GM10847 (cell line): ENCODE results near the gene PHGDH.

Experiments
- POLR2A ChIP-seq: IDR thresholded peaks from 2 replicates; pipeline ENCODE4 v1.6.1; 2011; ENCODE audit not compliant: insufficient read length; ENCODE audit errors: extremely low read depth

The PHGDH gene

GRCh38 chr1:119683893-119684292 is 27.8 kb upstream of the PHGDH start:
- TF ChIP-seq POLR2A: no peak

DNA sequence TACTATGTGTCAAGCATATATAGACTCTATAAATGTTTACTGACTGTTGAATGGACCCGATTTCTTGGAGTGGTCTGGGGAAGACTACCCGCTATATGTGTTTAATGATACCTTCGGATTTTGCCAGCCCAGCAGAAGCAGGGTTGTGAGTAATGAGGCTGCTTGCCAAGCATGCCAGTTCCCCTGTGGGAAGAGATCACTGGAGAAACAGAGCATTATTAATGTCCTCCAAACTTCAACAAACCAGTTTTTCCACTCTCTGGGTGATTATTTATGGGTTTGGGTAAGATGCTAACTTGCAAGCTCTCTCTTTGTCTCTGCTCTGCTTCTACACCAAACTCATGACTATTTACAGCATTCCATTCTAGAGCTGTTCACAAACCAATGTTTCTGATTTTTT is 25.1 kb upstream of the PHGDH start:
- no peak for TF ChIP-seq POLR2A

GRCh38 chr1:119687434-119688079 is 24.2 kb upstream of the PHGDH start:
- no peak for TF ChIP-seq POLR2A

GRCh38 chr1:119688810-119689209 is 22.9 kb upstream of the PHGDH start:
- TF ChIP-seq POLR2A: no peak

DNA sequence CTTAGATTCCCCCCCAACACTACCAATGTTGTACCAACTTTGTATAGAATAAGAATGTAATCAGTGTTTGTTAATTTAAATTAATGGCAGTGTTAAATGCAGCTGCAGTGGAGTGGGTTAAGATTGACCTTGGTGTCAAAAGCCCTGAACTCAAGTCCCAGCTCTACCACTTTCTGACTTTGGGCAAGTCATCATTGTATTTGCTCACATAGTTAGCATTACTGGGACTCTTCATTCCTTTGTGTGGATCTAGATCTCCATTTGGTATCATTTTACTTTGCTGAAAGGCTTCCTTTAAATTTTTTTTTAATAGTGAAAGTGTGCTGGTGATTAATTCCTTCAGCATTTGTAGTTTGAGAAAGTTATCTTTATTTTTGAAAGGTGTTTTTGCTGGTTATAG is 22.2 kb upstream of the PHGDH start:
- TF ChIP-seq POLR2A: no peak

DNA sequence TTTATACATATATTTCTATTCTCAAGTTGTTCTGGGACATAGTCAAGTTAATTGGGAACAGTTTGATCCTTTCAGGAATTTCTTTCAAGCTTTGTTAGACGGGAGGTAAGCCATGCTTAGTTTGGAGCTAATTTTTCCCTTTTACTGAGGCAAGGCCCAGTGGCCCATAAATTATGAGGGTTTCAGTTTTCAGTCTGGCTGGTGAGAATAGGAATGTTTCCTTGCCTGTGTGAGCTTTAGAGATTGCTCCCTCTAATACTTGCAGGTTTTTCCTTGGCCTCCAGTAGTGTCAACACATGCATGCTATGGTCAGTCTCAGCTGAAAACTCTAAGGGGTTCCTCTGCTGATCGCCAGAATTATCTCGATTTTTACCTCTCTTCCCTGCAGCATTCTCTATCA is 14.1 kb upstream of the PHGDH start:
- TF ChIP-seq POLR2A: no peak

DNA sequence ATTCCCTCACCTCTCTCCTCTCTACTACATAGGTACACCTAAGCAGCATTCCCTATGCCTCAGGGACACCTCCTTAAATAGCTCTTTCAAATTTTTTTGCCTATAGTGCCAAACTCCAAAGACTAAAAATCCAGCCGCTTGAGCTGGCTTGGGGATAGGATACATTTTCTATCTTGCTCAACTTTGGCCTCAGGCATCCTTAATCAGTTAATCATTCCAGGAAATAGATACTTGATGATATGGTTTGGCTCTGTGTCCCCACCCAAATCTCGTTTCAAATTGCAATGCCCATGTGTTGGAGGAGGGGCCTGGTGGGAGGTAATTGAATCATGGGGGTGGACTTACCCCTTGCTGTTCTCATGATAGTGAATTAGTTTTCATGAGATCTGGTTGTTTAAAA is 11.4 kb upstream of the PHGDH start:
- TF ChIP-seq POLR2A: no peak

- no peak for TF ChIP-seq POLR2A
These were observed 10.1 kb upstream of the PHGDH start for GRCh38 chr1:119701659-119702058.

DNA sequence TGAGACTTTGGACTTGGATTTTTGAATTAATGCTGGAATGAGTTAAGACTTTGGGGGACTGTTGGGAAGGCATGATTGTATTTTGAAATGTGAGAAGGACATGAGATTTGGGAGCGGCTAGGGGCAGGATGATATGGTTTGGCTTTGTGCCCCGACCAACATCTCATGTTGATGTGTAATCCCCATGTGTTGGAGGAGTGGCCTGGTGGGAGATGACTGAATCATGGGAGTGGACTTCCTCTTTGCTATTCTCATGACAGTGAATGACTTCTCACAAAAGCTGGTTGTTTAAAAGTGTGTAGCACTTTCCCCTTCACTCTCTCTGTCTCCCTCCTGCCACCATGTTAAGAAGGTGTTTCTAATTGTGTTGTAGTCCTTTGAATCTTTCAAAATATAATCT is 9.3 kb upstream of the PHGDH start:
- TF ChIP-seq POLR2A: no peak

DNA sequence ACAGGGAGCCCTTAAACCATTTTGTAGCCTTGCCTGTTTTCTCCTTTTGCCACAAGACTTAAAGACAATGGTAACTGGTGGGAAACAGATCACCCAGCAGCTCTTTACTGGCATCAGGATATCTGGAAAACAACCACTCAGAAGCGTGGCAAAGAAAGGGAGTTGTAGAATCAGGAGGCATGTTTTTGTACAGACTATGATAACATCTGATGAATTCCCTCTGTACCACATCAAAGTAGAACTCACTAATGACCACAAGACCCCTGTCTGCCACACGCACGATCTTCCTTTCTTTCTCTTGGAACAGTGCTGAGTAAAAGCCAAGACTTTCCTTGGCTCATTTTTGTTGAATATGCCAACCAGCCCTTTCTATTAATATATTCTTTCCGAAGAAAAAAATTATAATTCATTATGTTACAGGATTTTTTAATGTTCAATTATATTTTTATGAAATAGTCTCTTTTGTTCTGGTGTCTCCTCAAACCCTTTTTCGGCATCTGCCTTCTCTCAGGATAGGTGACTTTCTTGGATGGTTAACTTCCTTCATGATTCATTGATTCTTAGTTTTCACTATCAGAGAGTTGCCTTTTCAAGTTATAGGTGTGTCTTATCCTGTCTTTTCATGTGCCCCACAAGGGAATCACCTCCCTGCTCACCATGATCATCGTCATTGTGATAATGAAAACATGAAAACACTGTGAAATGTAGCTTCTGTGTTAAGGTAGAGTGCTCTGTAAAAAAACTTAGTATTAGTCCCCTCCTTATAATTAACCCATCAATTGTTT is 7.9 kb upstream of the PHGDH start:
- no peak for TF ChIP-seq POLR2A

DNA sequence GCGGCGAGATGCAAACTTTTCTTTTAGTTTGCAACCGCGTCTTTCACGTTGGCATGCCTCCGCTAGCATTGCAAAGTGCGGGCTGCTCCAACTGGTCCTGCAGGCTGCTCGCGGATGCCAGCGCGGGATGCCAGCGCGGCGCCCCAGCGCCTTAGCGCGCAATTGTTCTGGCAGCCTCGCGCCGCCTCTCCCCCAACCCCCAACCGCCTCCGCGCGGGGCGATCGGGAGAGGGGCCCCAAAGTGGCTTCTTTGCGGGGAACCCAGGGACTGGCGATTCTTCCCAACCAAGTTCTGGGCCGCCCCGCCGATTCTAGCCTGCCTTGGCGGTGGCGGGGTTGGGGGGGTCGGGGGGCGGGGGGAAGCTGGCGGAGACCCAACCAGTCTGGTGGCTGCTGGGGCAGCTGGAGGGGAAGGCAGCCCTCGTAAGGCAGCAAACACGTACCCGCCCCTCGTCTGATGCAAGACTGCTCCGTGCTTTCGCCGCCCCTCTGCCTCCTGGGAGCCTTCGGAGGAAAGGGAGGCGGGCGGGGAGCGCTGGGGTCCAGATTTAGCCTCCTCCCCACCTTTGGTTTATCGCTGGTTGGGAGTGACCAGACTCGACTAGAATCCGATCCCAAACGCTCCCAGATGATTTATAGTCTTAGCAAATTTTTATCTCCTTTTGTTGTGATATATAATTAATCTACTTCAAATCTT is 756 bp downstream of the PHGDH start:
- TF ChIP-seq POLR2A: no peak

GRCh38 chr1:119713039-119713748 is 1.5 kb downstream of the PHGDH start:
- TF ChIP-seq POLR2A: no peak

- TF ChIP-seq POLR2A: no peak
These were observed 2.2 kb downstream of the PHGDH start for GRCh38 chr1:119713749-119714456.

- no peak for TF ChIP-seq POLR2A
These were observed 2.8 kb downstream of the PHGDH start for GRCh38 chr1:119714583-119714982.

DNA sequence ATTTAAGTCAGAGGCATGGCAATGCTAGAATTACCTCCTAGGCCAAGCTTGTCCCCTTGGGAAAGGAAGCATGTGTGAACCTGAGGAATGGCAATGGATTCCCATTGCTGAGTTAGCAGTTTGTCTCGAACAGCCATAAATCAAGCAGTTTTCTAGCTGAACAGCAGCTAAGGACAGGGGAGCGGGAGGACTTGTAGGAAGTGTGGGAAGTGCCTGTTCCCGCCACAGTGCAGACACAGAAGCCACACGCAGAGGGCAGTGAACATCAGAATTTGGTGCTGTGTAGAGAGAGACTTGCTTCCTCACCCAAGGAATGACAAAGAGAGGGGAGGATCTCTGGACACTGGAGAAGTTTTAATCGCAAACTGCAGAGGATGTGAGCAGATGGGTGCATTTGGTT is 3.8 kb downstream of the PHGDH start:
- TF ChIP-seq POLR2A: no peak
